Hepatocyte (in vitro differentiated cells): ENCODE measurements around the gene NMNAT2. TPM values are rescaled to one million over a fixed set of nuclear protein-coding genes. Genes with fewer than 3 reads are reported as not detected.
A peak's percentile ranks its signal among the peaks of the same experiment; 100 is the strongest.

Source experiments
- DNase-seq: peaks from one replicate; pipeline ENCODE4 v3.0.0-alpha.2; 2016; ENCODE audit warnings: low spot score
- H2AFZ ChIP-seq: fragments of 200-600 bp; sonication (generic); 2 replicates; pipeline ENCODE4 v1.6.0; 2016; ENCODE audit warnings: antibody characterized with exemption, mild to moderate bottlenecking
- H3K27ac ChIP-seq: fragments of 200-600 bp; sonication (generic); 2 replicates; pipeline ENCODE4 v1.5.1; 2016; ENCODE audit warnings: mild to moderate bottlenecking
- H3K27me3 ChIP-seq: fragments of 200-600 bp; sonication (generic); 2 replicates; pipeline ENCODE4 v1.6.1; 2016
- H3K36me3 ChIP-seq: fragments of 200-600 bp; sonication (generic); replicated peaks from 2 replicates; pipeline ENCODE4 v1.5.1; 2016; ENCODE audit warnings: low read depth; ENCODE audit not compliant: insufficient read depth
- H3K4me1 ChIP-seq: fragments of 200-600 bp; sonication (generic); 2 replicates; pipeline ENCODE4 v1.5.1; 2016; ENCODE audit warnings: mild to moderate bottlenecking, moderate library complexity; ENCODE audit not compliant: insufficient read depth
- H3K4me2 ChIP-seq: fragments of 200-600 bp; sonication (generic); 2 replicates; pipeline ENCODE4 v1.6.0; 2016
- H3K4me3 ChIP-seq: fragments of 200-600 bp; sonication (generic); 2 replicates; pipeline ENCODE4 v1.5.1; 2016; ENCODE audit warnings: mild to moderate bottlenecking
- H3K79me2 ChIP-seq: fragments of 200-600 bp; sonication (generic); 2 replicates; pipeline ENCODE4 v1.6.0; 2017; ENCODE audit warnings: mild to moderate bottlenecking
- H3K9me2 ChIP-seq: fragments of 200-600 bp; sonication (generic); replicated peaks from 2 replicates; pipeline ENCODE4 v1.6.0; 2017; ENCODE audit warnings: mild to moderate bottlenecking; ENCODE audit not compliant: insufficient read depth
- H3K9me3 ChIP-seq: fragments of 200-600 bp; sonication (generic); 2 replicates; pipeline ENCODE4 v1.5.1; 2016; ENCODE audit warnings: low read depth, mild to moderate bottlenecking
- H4K20me1 ChIP-seq: fragments of 200-600 bp; sonication (generic); 2 replicates; pipeline ENCODE4 v1.6.0; 2016; ENCODE audit warnings: mild to moderate bottlenecking; ENCODE audit not compliant: insufficient read depth, poor library complexity, severe bottlenecking
- CTCF ChIP-seq: fragments of 200-600 bp; sonication (generic); IDR thresholded peaks from 2 replicates; pipeline ENCODE4 v1.5.1; 2016; ENCODE audit warnings: antibody characterized with exemption, mild to moderate bottlenecking; ENCODE audit not compliant: poor library complexity
- EZH2 ChIP-seq: fragments of 200-600 bp; sonication (generic); IDR thresholded peaks from 2 replicates; pipeline ENCODE4 v1.6.1; 2016; ENCODE audit warnings: antibody characterized with exemption, mild to moderate bottlenecking, borderline replicate concordance
- EZH2phosphoT487 ChIP-seq: fragments of 200-600 bp; sonication (generic); IDR thresholded peaks from one replicate; pipeline ENCODE4 v1.6.1; 2018; ENCODE audit warnings: antibody characterized with exemption, mild to moderate bottlenecking, low read depth, moderate library complexity; ENCODE audit not compliant: unreplicated experiment, severe bottlenecking
- WGBS: methylation state at CpG from one replicate; pipeline ENCODE4 v1.1.6; 2016; ENCODE audit warnings: low lambda C conversion rate; ENCODE audit errors: missing lambda C conversion rate; 5-methylcytosine and 5-hydroxymethylcytosine counted together
- polyA plus RNA-seq: library from polyadenylated mRNA; unstranded; fragments of >200 nt; fragmentation: Nextera tagmentation; extraction: Ambion mirVana; gene quantifications from 2 replicates; pipeline ENCODE4 v1.2.1, GENCODE V29; 2016
- total RNA-seq: library from RNA; depleted of rRNA; stranded (reverse); fragments of >200 nt; gene quantifications from 2 replicates; pipeline ENCODE4 v1.2.3, GENCODE V29; 2014

Gene NMNAT2
- total RNA-seq: 0.88 and 1.00 TPM in 2 replicates
- polyA plus RNA-seq: 0.66 and 0.99 TPM in 2 replicates

GRCh38 chr1:183417772-183418491 lies at the start of gene NMNAT2:
Gene NMNAT2 (minus strand): TSS chr1:183418380. CDS start chr1:183418267, 113 bp downstream.
- Histone ChIP-seq H4K20me1 (no peaks in the 10 kb centered on the region), H3K4me3 (peak within 1 kb of the TSS; percentile 59), H3K9me2 (no peaks in the 10 kb centered on the region), H3K9me3 (no peaks in the 10 kb centered on the region), H3K4me2 (peak within 1 kb of the TSS; percentile 92), H3K36me3 (no peaks in the 10 kb centered on the region), H2AFZ (peak within 1 kb of the TSS; percentile 50), H3K27me3 (peaks cover 49% of the 10 kb centered on the region), H3K79me2 (no peaks in the 10 kb centered on the region), H3K4me1 (peaks cover 14% of the 10 kb centered on the region), H3K27ac (no peak within 1 kb of the TSS)
- WGBS: under 1% methylated on average over 33 of the region's 45 CpGs
- TF ChIP-seq EZH2 (no peak), EZH2phosphoT487 (no peak), CTCF (no peak)
- peak; percentile 55 for DNase-seq

GRCh38 chr1:183467687-183468086 lies 49.5 kb upstream of the NMNAT2 start:
- Histone ChIP-seq H4K20me1 (no peaks in the 10 kb centered on the region), H3K9me3 (no peaks in the 10 kb centered on the region), H3K4me3 (no peak overlapping the region), H3K27ac (peak overlapping the region; percentile 73), H2AFZ (no peak overlapping the region), H3K4me2 (no peak overlapping the region), H3K36me3 (no peaks in the 10 kb centered on the region), H3K27me3 (no peaks in the 10 kb centered on the region), H3K4me1 (no peaks in the 10 kb centered on the region), H3K79me2 (peaks cover under 1% of the 10 kb centered on the region), H3K9me2 (no peaks in the 10 kb centered on the region)
- DNase-seq: peak; percentile 15
- TF ChIP-seq EZH2 (no peak), CTCF (no peak), EZH2phosphoT487 (no peak)
- 31% methylated on average over 1 of the region's 1 CpG for WGBS

- TF ChIP-seq CTCF (no peak), EZH2phosphoT487 (no peak), EZH2 (no peak)
- Histone ChIP-seq H3K4me1 (no peaks in the 10 kb centered on the region), H3K9me3 (no peaks in the 10 kb centered on the region), H3K27ac (peak overlapping the region; percentile 54), H3K27me3 (no peaks in the 10 kb centered on the region), H3K9me2 (no peaks in the 10 kb centered on the region), H3K36me3 (no peaks in the 10 kb centered on the region), H2AFZ (no peak overlapping the region), H4K20me1 (no peaks in the 10 kb centered on the region), H3K4me2 (no peak overlapping the region), H3K4me3 (no peak overlapping the region), H3K79me2 (no peaks in the 10 kb centered on the region)
- no peak for DNase-seq
- 49% methylated on average over 2 of the region's 2 CpGs for WGBS
These were observed 48.6 kb upstream of the NMNAT2 start for GRCh38 chr1:183466781-183467180.
